Glutamatergic neuron (in vitro differentiated cells): ENCODE results near the gene F13A1. TPM values are rescaled to one million over a fixed set of nuclear protein-coding genes. Genes with fewer than 3 reads are reported as not detected.

ENCODE experiments used
- DNase-seq: peaks from one replicate; pipeline ENCODE4 v3.0.0; 2022
- H3K27ac Mint-ChIP-seq: one replicate; pipeline ENCODE4 v1.8.0; 2020; ENCODE audit warnings: mild to moderate bottlenecking, mixed read lengths, inconsistent platforms; ENCODE audit not compliant: unreplicated experiment
- H3K27me3 Mint-ChIP-seq: one replicate; pipeline ENCODE4 v1.8.0; 2020; ENCODE audit warnings: mild to moderate bottlenecking, moderate library complexity, mixed read lengths, inconsistent platforms; ENCODE audit not compliant: unreplicated experiment
- H3K36me3 Mint-ChIP-seq: one replicate; pipeline ENCODE4 v1.8.0; 2020; ENCODE audit warnings: mild to moderate bottlenecking, mixed read lengths, inconsistent platforms; ENCODE audit not compliant: unreplicated experiment
- H3K4me1 Mint-ChIP-seq: one replicate; pipeline ENCODE4 v1.8.0; 2020; ENCODE audit warnings: mild to moderate bottlenecking, low read depth, mixed read lengths, inconsistent platforms; ENCODE audit not compliant: unreplicated experiment
- H3K4me3 Mint-ChIP-seq: one replicate; pipeline ENCODE4 v1.8.0; 2020; ENCODE audit warnings: mild to moderate bottlenecking, mixed read lengths, inconsistent platforms; ENCODE audit not compliant: unreplicated experiment
- H3K9me3 Mint-ChIP-seq: one replicate; pipeline ENCODE4 v1.8.0; 2020; ENCODE audit warnings: mild to moderate bottlenecking, moderate library complexity, mixed read lengths, inconsistent platforms; ENCODE audit not compliant: unreplicated experiment
- total RNA-seq: library from RNA; stranded (reverse); fragmentation: NEBNext Ultra II Directional; extraction: Animal tissue kit (Norgen Biotek cat#: 25700); gene quantifications from one replicate; pipeline ENCODE4 v1.2.1, GENCODE V29; 2021; ENCODE audit not compliant: unreplicated experiment
- TF ChIP-seq, protein P1 (sequence below): fragments of 200-600 bp; sonication (generic); IDR thresholded peaks from one replicate; pipeline ENCODE4 v1.5.0; 2021; ENCODE audit not compliant: partially characterized antibody, unreplicated experiment

Gene F13A1
- total RNA-seq, 1 donor from 2014 or later, result not detected

DNA sequence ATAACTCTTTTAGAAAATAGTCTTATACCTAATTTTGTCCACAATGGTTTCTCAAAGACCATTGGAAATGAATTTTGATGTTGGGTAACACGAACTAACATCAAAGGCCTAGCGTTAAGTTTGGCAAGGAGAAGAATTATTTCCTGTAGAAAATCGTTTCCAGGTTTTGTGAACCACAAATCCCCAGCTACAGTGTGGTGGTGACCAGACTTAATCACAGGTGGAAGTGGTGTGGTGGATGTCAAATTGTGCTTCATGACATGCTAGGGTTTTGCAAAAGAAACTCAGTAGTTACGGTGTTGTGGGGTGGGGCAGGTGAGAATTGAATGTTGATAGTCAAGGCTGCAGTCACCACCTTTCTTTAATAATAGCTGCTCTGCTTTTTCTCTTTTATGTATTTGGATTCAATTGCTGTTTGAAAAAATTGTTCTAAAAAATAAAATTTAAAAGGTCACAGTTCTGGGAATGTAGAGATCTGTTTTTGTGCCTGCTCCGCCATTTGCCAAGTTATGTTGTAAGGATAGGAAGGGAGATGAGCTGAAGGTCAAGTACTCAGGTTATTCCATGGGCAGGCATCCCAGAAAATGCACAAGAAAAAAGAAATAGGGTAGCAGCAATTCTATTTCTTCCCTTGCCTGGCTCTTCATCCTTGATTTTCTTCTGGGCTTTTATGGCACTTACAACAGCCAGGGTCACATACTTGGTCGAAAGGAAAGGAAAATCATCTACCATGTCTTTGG is 83.6 kb downstream of the F13A1 start:
- peaks cover 6% of the 10 kb centered on the region for H3K36me3 Mint-ChIP-seq
- TF ChIP-seq, protein P1, sequence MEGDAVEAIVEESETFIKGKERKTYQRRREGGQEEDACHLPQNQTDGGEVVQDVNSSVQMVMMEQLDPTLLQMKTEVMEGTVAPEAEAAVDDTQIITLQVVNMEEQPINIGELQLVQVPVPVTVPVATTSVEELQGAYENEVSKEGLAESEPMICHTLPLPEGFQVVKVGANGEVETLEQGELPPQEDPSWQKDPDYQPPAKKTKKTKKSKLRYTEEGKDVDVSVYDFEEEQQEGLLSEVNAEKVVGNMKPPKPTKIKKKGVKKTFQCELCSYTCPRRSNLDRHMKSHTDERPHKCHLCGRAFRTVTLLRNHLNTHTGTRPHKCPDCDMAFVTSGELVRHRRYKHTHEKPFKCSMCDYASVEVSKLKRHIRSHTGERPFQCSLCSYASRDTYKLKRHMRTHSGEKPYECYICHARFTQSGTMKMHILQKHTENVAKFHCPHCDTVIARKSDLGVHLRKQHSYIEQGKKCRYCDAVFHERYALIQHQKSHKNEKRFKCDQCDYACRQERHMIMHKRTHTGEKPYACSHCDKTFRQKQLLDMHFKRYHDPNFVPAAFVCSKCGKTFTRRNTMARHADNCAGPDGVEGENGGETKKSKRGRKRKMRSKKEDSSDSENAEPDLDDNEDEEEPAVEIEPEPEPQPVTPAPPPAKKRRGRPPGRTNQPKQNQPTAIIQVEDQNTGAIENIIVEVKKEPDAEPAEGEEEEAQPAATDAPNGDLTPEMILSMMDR, result no peak
- no peak overlapping the region for H3K27ac Mint-ChIP-seq
- no peak overlapping the region for H3K4me3 Mint-ChIP-seq
- no peak for DNase-seq
- H3K4me1 Mint-ChIP-seq, result no peaks in the 10 kb centered on the region
- H3K9me3 Mint-ChIP-seq, result no peaks in the 10 kb centered on the region
- no peaks in the 10 kb centered on the region for H3K27me3 Mint-ChIP-seq

DNA sequence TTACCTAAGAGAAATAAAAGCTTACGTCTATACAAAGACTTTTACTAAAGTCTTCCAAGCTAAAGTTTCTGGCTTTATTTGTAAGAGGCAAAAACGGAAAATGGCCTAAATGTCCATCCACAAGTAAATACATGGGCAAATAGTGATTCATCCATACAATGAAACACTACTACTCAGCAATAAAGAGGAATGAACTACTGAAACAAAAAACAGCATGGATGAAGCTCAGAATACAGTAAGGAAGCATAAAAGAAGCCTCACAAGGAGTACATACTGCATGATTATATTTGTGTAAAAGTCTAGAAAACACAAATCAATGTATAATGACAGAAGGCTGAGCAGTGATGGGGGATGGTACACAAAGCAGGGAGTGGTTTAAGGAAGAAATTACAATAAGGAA is 84.7 kb downstream of the F13A1 start:
- Mint-ChIP-seq H3K4me1 (no peaks in the 10 kb centered on the region), H3K36me3 (peaks cover 6% of the 10 kb centered on the region), H3K27me3 (no peaks in the 10 kb centered on the region), H3K27ac (no peak overlapping the region), H3K4me3 (no peak overlapping the region), H3K9me3 (no peaks in the 10 kb centered on the region)
- TF ChIP-seq, protein P1, result no peak
- no peak for DNase-seq

DNA sequence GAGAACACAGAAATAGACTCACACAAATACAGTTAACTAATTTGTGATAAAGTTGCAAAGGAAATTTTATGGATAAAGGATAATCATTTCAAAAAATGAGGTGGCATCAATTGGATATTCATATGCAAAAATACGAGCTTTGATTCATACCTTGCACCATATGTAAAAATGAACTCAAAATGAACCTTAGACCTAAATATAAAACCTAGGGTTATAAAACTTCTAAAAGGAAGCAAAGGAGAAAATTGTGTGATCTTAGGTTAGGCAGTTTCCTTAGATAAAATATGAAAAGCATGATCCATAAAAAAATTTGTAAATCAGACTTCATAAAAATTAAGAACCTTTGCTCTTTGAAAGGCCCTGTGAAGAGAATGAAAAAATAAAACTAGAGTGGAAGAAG is 85.5 kb downstream of the F13A1 start:
- no peak overlapping the region for H3K4me3 Mint-ChIP-seq
- H3K4me1 Mint-ChIP-seq, result no peaks in the 10 kb centered on the region
- H3K27ac Mint-ChIP-seq, result no peak overlapping the region
- H3K9me3 Mint-ChIP-seq, result no peaks in the 10 kb centered on the region
- TF ChIP-seq, protein P1, result no peak
- no peaks in the 10 kb centered on the region for H3K27me3 Mint-ChIP-seq
- H3K36me3 Mint-ChIP-seq, result peaks cover 6% of the 10 kb centered on the region
- DNase-seq, result no peak

DNA sequence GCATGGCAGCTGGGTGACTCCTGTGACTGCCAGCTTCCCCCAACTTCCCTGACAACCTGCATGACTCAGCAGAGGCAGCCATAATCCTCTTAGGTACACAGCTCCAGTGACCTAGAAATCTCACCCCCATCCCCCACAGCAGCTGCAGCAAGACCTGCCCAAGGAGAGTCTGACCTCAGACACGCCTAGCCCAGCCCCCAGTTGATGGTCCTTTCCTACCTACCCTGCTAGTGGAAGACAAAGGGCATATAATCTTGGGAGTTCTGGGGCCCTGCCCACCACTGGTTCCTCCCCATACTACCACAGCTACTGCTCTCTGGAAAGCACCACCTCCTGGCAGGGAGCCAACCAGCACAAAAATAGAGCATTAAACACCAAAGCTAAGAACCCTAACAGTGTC is 90.2 kb downstream of the F13A1 start:
- peaks cover 4% of the 10 kb centered on the region for H3K9me3 Mint-ChIP-seq
- no peak for DNase-seq
- TF ChIP-seq, protein P1, result no peak

DNA sequence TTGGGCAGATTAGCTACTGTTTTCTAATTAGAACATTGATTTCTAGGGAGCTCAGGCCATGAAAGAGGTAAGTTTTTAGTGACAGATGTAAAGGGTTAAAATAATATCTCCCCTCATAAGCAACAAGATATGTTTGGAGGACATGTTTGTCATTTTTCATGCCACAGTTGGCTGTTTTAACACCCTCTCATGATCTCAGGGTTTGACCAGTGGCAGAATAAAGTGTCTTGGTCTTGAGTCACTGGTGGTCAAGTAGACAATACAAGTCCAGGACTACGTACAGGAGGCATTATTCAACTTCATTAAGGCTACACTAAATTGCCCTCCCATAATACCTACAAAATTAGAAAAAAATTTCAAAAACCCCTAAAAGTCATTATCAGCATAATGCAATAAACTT is 92.6 kb downstream of the F13A1 start:
- Mint-ChIP-seq H3K36me3 (no peaks in the 10 kb centered on the region), H3K9me3 (peaks cover 4% of the 10 kb centered on the region), H3K27me3 (no peaks in the 10 kb centered on the region), H3K4me1 (no peaks in the 10 kb centered on the region), H3K27ac (no peak overlapping the region), H3K4me3 (no peak overlapping the region)
- DNase-seq, result no peak
- TF ChIP-seq, protein P1, result no peak

More for the DNA sequence above, 90.2 kb downstream of the F13A1 start:
- Mint-ChIP-seq H3K4me1 (no peaks in the 10 kb centered on the region), H3K4me3 (no peak overlapping the region), H3K27ac (no peak overlapping the region), H3K36me3 (peaks cover 6% of the 10 kb centered on the region), H3K27me3 (no peaks in the 10 kb centered on the region)
